NCI-H2196 treated with DMSO at 0.1 percent for 48 hours (cell line): ENCODE measurements around the gene SCLT1.

Source experiments
- DNase-seq: peaks from one replicate; lab custom pipeline; 2025; ENCODE audit not compliant: unreplicated experiment; lab: John Stamatoyannopoulos, UW

The SCLT1 gene

GRCh38 chr4:128846063-128846462 lies 247.3 kb downstream of the SCLT1 start:
- peak; percentile 39 for DNase-seq

GRCh38 chr4:128844931-128845330 lies 248.4 kb downstream of the SCLT1 start:
- no peak for DNase-seq

GRCh38 chr4:128841402-128841801 lies 251.9 kb downstream of the SCLT1 start:
- no peak for DNase-seq

GRCh38 chr4:128840711-128841318 lies 252.5 kb downstream of the SCLT1 start:
- no peak for DNase-seq

- DNase-seq, result no peak
Observed at GRCh38 chr4:128837679-128838078, 255.7 kb downstream of the SCLT1 start.

GRCh38 chr4:128837198-128837597 lies 256.1 kb downstream of the SCLT1 start:
- no peak for DNase-seq

GRCh38 chr4:128835498-128836222 lies 257.7 kb downstream of the SCLT1 start:
- DNase-seq, result no peak
